Pancreas (tissue), 10 donors: ENCODE data around the gene MRPL27. TPM values are rescaled to one million over a fixed set of nuclear protein-coding genes. Genes with fewer than 3 reads are reported as not detected.

Source experiments
- ATAC-seq, 4 donors: fragments of 200-7000 bp; cut with Tn5 transposase; one replicate each; pipeline versions ENCODE4 v1.8.0 to v1.9.1; 2020; ENCODE audit warnings: mild to moderate bottlenecking in 4 of 4, moderate library complexity in 4 of 4
- DNase-seq, 6 donors: peaks; one replicate each; pipeline ENCODE4 v3.0.0-alpha.2; 2020
- FAIRE-seq: peaks from 2 replicates; lab custom pipeline; 2012; peaks lifted over from hg19 to GRCh38; lab: Jason Lieb, UNC
- H3K27ac ChIP-seq, 4 donors: fragments of 200-600 bp; sonication (generic); 1 replicate in 3 of 4; 2 replicates in 1 of 4; pipeline versions ENCODE4 v1.5.0 to v1.8.0; 2020
- H3K27me3 ChIP-seq, 4 donors: fragments of 200-600 bp; one replicate each; pipeline ENCODE4 v1.8.0; 2021
- H3K36me3 ChIP-seq, 3 donors: fragments of 200-600 bp; sonication (generic) in 1 of 3; one replicate each; pipeline versions ENCODE4 v1.5.0 to v1.8.0; 2020 to 2021
- H3K4me1 ChIP-seq, 3 donors: fragments of 200-600 bp; one replicate each; pipeline ENCODE4 v1.8.0; 2021
- H3K4me3 ChIP-seq, 4 donors: fragments of 200-600 bp; sonication (generic) in 2 of 4; one replicate each; pipeline versions ENCODE4 v1.5.0 to v1.8.0; 2020 to 2021
- H3K9me3 ChIP-seq, 4 donors: fragments of 200-600 bp; one replicate each; pipeline ENCODE4 v1.8.0; 2021
- WGBS, 2 donors: extraction: QIAGEN DNeasy Blood & Tissue Kit; methylation state at CpG; one replicate each; pipeline ENCODE4 v1.1.7; 2013; 5-methylcytosine and 5-hydroxymethylcytosine counted together
- intact Hi-C, 3 donors: fragments of 100-400 bp; cut with DNase I; formaldehyde crosslinking; loops; one replicate each; pipeline versions ENCODE4 v1.11.1 to v1.14.2; 2022
- polyA plus RNA-seq, 2 donors: library from polyadenylated mRNA; stranded (reverse); fragments of 200-250 nt; gene quantifications; one replicate each; pipeline ENCODE4 v1.2.3, GENCODE V29; 2013
- total RNA-seq, 6 donors: library from RNA; stranded (reverse); fragmentation: NEBNext Ultra II Directional in 4 of 6; extraction: Animal tissue kit (Norgen Biotek cat#: 25700) in 4 of 6; gene quantifications; one replicate each; pipeline versions ENCODE4 v1.2.1 to v1.2.4, GENCODE V29; 2021 to 2023
- TF ChIP-seq, protein P1 (sequence below), 4 donors: fragments of 200-600 bp; sonication (generic) in 3 of 4; IDR thresholded peaks; one replicate each; pipeline versions ENCODE4 v1.5.0 to v1.8.0; 2021; ENCODE audit warnings: antibody characterized with exemption in 4 of 4
- donor health status: healthy with polysubstance abuse.
- donor health status: DM: no; HTN: no; CAD: no; lungs with moderate emphysema.
- donor health status: DM: no; HTN: no; CAD: no.
- donor health status: control.
- donor health status: control.
- donor health status: Bipolar disorder and iron deficiency.
- donor health status: DM: yes; HTN: yes; CAD: no.
- donor health status: DM: no; HTN: no; CAD: no.
- donor health status: DM: no; HTN: no; CAD: no.
- donor health status: DM: yes; HTN: yes; CAD: no.

The MRPL27 gene
- total and polyA plus RNA-seq, 8 donors, result 19.6 to 89.0 (median 27.2) TPM

- TF ChIP-seq, protein P1, sequence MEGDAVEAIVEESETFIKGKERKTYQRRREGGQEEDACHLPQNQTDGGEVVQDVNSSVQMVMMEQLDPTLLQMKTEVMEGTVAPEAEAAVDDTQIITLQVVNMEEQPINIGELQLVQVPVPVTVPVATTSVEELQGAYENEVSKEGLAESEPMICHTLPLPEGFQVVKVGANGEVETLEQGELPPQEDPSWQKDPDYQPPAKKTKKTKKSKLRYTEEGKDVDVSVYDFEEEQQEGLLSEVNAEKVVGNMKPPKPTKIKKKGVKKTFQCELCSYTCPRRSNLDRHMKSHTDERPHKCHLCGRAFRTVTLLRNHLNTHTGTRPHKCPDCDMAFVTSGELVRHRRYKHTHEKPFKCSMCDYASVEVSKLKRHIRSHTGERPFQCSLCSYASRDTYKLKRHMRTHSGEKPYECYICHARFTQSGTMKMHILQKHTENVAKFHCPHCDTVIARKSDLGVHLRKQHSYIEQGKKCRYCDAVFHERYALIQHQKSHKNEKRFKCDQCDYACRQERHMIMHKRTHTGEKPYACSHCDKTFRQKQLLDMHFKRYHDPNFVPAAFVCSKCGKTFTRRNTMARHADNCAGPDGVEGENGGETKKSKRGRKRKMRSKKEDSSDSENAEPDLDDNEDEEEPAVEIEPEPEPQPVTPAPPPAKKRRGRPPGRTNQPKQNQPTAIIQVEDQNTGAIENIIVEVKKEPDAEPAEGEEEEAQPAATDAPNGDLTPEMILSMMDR (IDR thresholded peaks at IDR 0.05), result no peak
- Histone ChIP-seq H3K4me3 (no peak overlapping the region), H3K27me3 (no peaks in the 10 kb centered on the region), H3K9me3 (no peaks in the 10 kb centered on the region), H3K27ac (no peak overlapping the region), H3K4me1 (no peaks in the 10 kb centered on the region), H3K36me3 (peaks cover 0 to 39% (median 10%) of the 10 kb centered on the region in 3 donors)
- FAIRE-seq (no peak), ATAC-seq (no peak), DNase-seq (peak in 2 of 6 donors; percentile 10 to 68)
- intact Hi-C loops, result loop anchor here in 1 of 3 donors (10.0 kb wide), 1 partner anchor 271 kb away; no protein-coding TSS in a partner anchor
- WGBS, 2 donors, result 92 to 94% methylated on average over 27 of the region's 27 CpGs
Observed at GRCh38 chr17:50353600-50354195, 19.3 kb downstream of the MRPL27 start.

DNA sequence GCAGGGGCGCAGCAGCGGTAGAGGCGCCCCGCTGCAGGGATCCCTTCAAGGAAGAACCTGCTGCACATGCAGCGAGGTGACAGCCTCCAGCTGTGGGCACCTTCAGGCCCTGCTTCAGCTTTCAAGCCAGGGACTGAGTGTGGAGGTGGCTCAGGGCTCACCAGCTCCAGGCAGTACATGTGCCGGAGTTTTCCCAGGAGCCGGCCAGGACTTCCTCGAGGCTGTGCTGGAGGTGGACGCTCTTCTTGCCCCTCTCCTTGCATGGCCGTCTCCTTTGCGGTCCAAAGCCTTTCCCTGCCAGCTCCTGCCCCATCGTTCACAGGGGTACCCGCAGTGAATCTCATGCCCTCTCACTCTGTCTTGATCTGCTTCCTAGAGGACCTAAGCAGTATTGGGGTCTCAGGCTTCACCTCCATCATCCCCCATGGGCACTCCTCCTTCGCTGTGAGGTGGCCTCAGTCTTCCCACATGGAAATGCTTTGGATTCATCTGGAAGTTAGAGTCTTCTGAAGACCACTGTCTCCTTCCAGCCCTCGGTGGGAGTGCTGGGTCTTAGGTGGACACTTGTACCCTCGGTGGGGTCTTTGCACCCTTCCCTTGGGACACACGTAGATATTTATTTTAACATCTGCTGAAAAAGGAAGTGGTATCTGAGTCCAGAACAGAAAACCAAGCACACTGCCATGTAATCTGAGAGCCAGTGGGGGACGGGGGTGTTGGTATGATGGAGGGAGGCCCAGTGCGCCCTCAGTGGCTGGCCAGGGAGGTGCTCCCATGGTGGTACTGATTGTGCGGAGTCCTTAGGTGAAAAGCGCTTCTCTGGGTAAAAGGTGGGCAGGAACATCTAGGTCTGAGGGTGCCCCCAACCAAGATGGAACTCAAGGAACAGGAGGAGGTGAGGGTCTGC is 20.0 kb downstream of the MRPL27 start:
- Histone ChIP-seq H3K36me3 (peaks cover 0 to 32% (median 10%) of the 10 kb centered on the region in 3 donors), H3K27ac (no peak overlapping the region), H3K4me3 (no peak overlapping the region), H3K4me1 (no peaks in the 10 kb centered on the region), H3K27me3 (no peaks in the 10 kb centered on the region), H3K9me3 (no peaks in the 10 kb centered on the region)
- intact Hi-C loops, result loop anchor here in 1 of 3 donors (10.0 kb wide), 1 partner anchor 272 kb away; no protein-coding TSS in a partner anchor
- TF ChIP-seq, protein P1 (IDR thresholded peaks at IDR 0.05), result no peak
- peak in 1 of 6 donors; percentile 10 for DNase-seq
- 91 to 93% methylated on average over 21 of the region's 21 CpGs for WGBS, 2 donors
- FAIRE-seq, result no peak
- ATAC-seq, result no peak

- no peak for FAIRE-seq
- Histone ChIP-seq H3K36me3 (peaks cover 0 to 31% (median 10%) of the 10 kb centered on the region in 3 donors), H3K27ac (no peak overlapping the region), H3K4me1 (peaks cover 0 to 3% (median 0%) of the 10 kb centered on the region in 3 donors), H3K4me3 (no peak overlapping the region), H3K27me3 (no peaks in the 10 kb centered on the region), H3K9me3 (no peaks in the 10 kb centered on the region)
- WGBS, 2 donors, result 80 to 84% methylated on average over 6 of the region's 6 CpGs
- ATAC-seq, result no peak
- peak in 3 of 6 donors; percentile 15 to 60 (median 18) for DNase-seq
- TF ChIP-seq, protein P1 (IDR thresholded peaks at IDR 0.05), result no peak
- intact Hi-C loops, result loop anchor here in 1 of 3 donors (10.0 kb wide), 1 partner anchor 273 kb away; no protein-coding TSS in a partner anchor
Observed at GRCh38 chr17:50352072-50352692, 20.8 kb downstream of the MRPL27 start.

GRCh38 chr17:50350733-50351132 is 22.3 kb downstream of the MRPL27 start:
- DNase-seq, result peak in 1 of 6 donors; percentile 6
- FAIRE-seq, result no peak

More at GRCh38 chr17:50350733-50351132, 22.3 kb downstream of the MRPL27 start:
- WGBS, 2 donors, result 98% methylated on average over 2 of the region's 2 CpGs
- Histone ChIP-seq H3K4me1 (peaks cover 0 to 3% (median 0%) of the 10 kb centered on the region in 3 donors), H3K27ac (no peak overlapping the region), H3K27me3 (no peaks in the 10 kb centered on the region), H3K36me3 (peaks cover 0 to 20% (median 6%) of the 10 kb centered on the region in 3 donors), H3K9me3 (no peaks in the 10 kb centered on the region), H3K4me3 (no peak overlapping the region)
- ATAC-seq, result no peak
- TF ChIP-seq, protein P1 (IDR thresholded peaks at IDR 0.05), result no peak
- intact Hi-C loops, result loop anchor here in 1 of 3 donors (10.0 kb wide), 1 partner anchor 274 kb away; no protein-coding TSS in a partner anchor
